ENCODE results near the gene EML1.
A peak's percentile ranks its signal among the peaks of the same experiment; 100 is the strongest.

The EML1 gene

DNA sequence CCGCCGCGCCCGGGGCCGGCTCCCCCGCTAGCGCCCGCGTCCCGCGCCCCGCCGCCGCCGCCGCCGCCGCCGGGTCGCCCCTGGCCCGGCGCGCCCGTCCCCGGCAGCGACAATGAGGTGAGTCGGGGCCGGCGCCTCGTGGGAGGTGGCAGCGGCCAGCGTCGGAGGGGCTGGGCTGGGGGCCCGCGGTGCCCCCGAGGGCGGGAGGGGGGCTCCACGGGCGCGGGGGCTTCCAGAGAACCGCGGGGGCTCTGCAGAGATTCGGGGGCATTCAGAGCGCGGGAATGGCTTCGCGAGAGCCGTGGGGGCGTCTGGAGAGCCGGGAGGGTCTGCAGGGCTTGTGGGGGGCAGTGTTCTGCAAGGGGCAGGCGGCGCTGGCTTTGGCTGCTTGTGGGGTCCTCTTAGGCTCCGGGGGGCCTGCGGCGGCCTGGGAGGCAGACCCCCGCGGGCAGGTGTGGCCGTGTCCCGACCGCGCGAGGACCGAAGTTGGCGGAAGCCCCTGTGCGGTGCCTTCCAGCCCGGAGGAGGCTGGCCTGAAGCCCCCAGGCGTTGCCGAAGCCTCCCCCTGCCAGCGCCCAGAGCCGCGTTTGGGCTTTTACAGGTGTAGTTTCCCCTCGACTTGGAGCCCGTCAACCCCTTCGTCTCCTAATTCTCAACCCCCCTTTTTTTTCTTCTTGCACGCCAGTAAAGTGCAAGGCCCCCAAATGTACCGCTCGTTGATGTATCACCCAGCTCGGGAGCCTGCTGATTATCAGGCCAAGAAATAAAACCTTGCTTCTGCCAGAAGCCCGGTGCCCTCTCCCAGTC is 178.9 kb downstream of the EML1 start:
- peak; percentile 11 for DNase-seq

GRCh38 chr14:99972748-99973466 is 179.7 kb downstream of the EML1 start:
- no peak for DNase-seq

DNA sequence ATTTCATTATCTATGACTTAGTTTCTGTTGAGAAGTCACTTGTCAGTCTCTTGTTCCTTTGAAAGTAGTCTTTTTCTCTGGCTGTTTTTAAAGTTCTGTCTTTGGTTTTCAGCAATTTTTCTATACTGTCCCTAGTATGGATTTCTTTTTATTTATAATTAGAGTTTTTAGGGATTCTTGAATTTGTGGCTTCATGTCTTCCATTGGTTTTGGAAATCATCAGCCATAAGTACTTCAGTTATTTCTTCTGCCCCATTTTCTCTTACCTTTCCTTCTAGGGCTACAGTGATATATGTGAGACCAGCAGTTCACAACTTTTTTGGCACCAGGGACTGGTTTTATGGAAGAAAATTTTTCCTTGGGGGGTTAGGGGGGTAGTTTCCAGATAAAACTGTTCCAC is 182.0 kb downstream of the EML1 start:
- DNase-seq, result no peak

DNA sequence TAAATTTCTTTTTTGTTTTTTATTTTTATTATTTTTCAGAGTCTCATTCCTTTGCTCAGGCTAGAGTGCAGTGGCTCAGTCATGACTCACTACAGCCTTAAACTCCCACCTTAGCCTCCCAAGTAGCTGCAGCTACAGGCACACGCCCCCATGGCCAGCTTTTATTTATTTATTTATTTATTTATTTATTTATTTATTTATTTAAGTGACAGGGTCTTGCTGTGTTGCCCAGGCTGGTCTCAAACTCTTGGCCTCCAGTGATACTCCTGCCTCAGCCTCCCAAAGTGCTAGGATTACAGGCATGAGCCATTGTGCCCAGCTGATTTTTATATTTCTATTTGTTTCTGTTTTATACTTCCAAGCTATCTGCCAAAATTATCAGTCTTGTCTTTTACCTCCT is 182.8 kb downstream of the EML1 start:
- no peak for DNase-seq

GRCh38 chr14:99976681-99977080 is 183.5 kb downstream of the EML1 start:
- DNase-seq, result no peak

- no peak for DNase-seq
Measured at GRCh38 chr14:99980299-99980698, 187.1 kb downstream of the EML1 start.

- DNase-seq, result no peak
Measured at GRCh38 chr14:99981806-99982205, 188.6 kb downstream of the EML1 start.

DNA sequence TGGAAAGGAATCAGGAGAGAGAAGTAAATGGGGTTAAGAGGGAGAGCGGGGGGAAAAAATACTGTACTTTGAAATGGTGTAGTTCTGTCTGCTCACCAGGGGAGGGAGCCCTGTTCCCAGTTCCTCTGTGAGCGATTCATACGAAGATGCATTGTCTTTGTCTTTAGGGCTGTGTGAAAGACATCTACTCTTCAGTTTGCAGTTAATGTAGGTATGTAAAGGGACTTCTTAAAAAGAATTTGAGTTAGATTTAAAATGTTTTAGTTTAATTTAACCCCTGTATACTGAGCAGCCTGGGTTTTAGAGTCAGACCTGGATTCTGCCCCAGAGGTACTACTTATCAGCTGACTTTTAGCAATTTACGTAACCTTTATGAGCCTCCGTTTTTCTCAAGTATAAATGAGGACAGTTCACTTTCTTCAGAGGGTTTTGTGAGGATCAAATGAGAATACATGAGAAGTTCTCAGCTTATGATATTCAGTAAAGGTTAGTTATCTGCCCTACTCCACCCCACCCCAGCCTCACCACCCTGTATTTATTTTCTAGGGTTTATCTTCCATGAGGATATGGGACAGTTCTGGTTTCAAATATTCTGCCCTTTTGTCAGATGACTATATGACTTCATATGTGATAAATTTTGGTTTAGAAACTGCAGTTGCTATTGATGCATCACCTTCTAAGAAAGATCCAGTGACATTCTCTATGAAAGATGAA is 189.5 kb downstream of the EML1 start:
- peak; percentile 46 for DNase-seq

GRCh38 chr14:99983251-99984015 is 190.2 kb downstream of the EML1 start:
- DNase-seq, result no peak

- DNase-seq, result no peak
Measured at GRCh38 chr14:99984036-99984435, 190.8 kb downstream of the EML1 start.

- no peak for DNase-seq
Measured at GRCh38 chr14:99986396-99986795, 193.2 kb downstream of the EML1 start.

DNA sequence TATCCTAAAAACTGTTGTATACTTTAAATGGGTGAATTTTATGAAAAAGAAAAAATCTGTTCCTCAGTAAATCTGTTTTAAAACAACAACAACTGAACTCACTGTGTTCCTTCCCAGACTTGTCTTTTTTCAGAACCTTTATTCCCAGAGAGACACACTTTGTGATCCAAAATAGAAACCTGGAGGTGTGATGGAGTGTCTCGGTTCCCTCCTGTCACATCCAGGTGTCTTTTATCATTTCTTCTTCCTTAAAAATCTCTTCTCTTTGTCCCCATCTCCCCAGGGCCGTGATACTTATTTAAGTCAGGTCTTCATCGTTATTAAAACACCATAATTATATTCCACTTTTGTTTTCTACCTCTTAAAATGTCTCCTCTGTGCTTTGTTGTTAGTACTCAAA is 195.8 kb downstream of the EML1 start:
- no peak for DNase-seq

GRCh38 chr14:99990268-99991170 is 197.3 kb downstream of the EML1 start:
- DNase-seq, result no peak

- DNase-seq, result no peak
Measured at GRCh38 chr14:99991331-99991730, 198.1 kb downstream of the EML1 start.
